Eye (tissue), 1 donor: ENCODE results near the gene KCNJ2.

Experiments used
- DNase-seq: peaks from one replicate; pipeline ENCODE4 v3.0.0-alpha.2; 2015

KCNJ2 gene

GRCh38 chr17:70161519-70161918, 7.8 kb upstream of the KCNJ2 start:
- no peak for DNase-seq

- no peak for DNase-seq
Observed at GRCh38 chr17:70165383-70165782, 3.9 kb upstream of the KCNJ2 start.

GRCh38 chr17:70166615-70167014, 2.7 kb upstream of the KCNJ2 start:
- DNase-seq = no peak

GRCh38 chr17:70168044-70168976, 1.0 kb upstream of the KCNJ2 start:
- DNase-seq = peak; percentile 89

- DNase-seq = peak; percentile 66
Observed at GRCh38 chr17:70169709-70170597, 621 bp downstream of the KCNJ2 start.

- DNase-seq = peak; percentile 35
Observed at GRCh38 chr17:70171159-70171558, 1.8 kb downstream of the KCNJ2 start.

- no peak for DNase-seq
Observed at GRCh38 chr17:70172449-70172848, 3.1 kb downstream of the KCNJ2 start.

- no peak for DNase-seq
Observed at GRCh38 chr17:70172923-70173322, 3.6 kb downstream of the KCNJ2 start.

GRCh38 chr17:70173681-70174080, 4.3 kb downstream of the KCNJ2 start:
- peak; percentile 57 for DNase-seq

GRCh38 chr17:70181376-70181775, 12.0 kb downstream of the KCNJ2 start:
- DNase-seq = no peak

GRCh38 chr17:70181866-70182265, 12.5 kb downstream of the KCNJ2 start:
- DNase-seq = no peak

- DNase-seq = no peak
Observed at GRCh38 chr17:70183508-70183907, 14.2 kb downstream of the KCNJ2 start.

GRCh38 chr17:70184207-70184606, 14.9 kb downstream of the KCNJ2 start:
- DNase-seq = no peak

GRCh38 chr17:70184770-70185169, 15.4 kb downstream of the KCNJ2 start:
- DNase-seq = no peak

- DNase-seq = no peak
Observed at GRCh38 chr17:70185285-70185684, 16.0 kb downstream of the KCNJ2 start.

- no peak for DNase-seq
Observed at GRCh38 chr17:70187383-70187782, 18.1 kb downstream of the KCNJ2 start.

GRCh38 chr17:70190959-70191805, 21.9 kb downstream of the KCNJ2 start:
- no peak for DNase-seq

- DNase-seq = no peak
Observed at GRCh38 chr17:70195091-70195490, 25.8 kb downstream of the KCNJ2 start.

GRCh38 chr17:70201872-70202419, 32.6 kb downstream of the KCNJ2 start:
- DNase-seq = peak; percentile 33

GRCh38 chr17:70202840-70203239, 33.5 kb downstream of the KCNJ2 start:
- DNase-seq = no peak

- no peak for DNase-seq
Observed at GRCh38 chr17:70204431-70204830, 35.1 kb downstream of the KCNJ2 start.

- no peak for DNase-seq
Observed at GRCh38 chr17:70205401-70205800, 36.1 kb downstream of the KCNJ2 start.
